Peyer's patch (tissue), 4 donors: ENCODE results near the gene IGF2R. TPM values are rescaled to one million over a fixed set of nuclear protein-coding genes. Genes with fewer than 3 reads are reported as not detected.

Experiments
- DNase-seq, 3 donors: peaks; one replicate each; pipeline ENCODE4 v3.0.0-alpha.2; 2017 to 2019
- H3K27ac ChIP-seq, 4 donors: fragments of 200-600 bp; sonication (generic); one replicate each; pipeline ENCODE4 v1.5.1; 2016 to 2019
- H3K27me3 ChIP-seq, 2 donors: fragments of 200-600 bp; sonication (generic); one replicate each; pipeline ENCODE4 v1.5.1; 2019
- H3K36me3 ChIP-seq, 3 donors: fragments of 200-600 bp; sonication (generic); one replicate each; pipeline ENCODE4 v1.5.1; 2016 to 2019
- H3K4me1 ChIP-seq, 4 donors: fragments of 200-600 bp; sonication (generic); one replicate each; pipeline ENCODE4 v1.5.1; 2016 to 2019
- H3K4me3 ChIP-seq, 4 donors: fragments of 200-600 bp; sonication (generic); 1 replicate in 3 of 4; 2 replicates in 1 of 4; pipeline ENCODE4 v1.5.1; 2016 to 2019; ENCODE audit warnings: mild to moderate bottlenecking in 1 of 4
- H3K9me3 ChIP-seq, 4 donors: fragments of 200-600 bp; sonication (generic); one replicate each; pipeline ENCODE4 v1.5.1; 2016 to 2019; ENCODE audit warnings: mild to moderate bottlenecking in 1 of 4
- CTCF ChIP-seq, 6 experiments: fragments of 450-650 bp in 4 of 6; fragments of 200-600 bp in 2 of 6; sonication (generic) in 1 of 6; IDR thresholded peaks; one replicate each; pipeline ENCODE4 v1.5.1; 2017 to 2019; ENCODE audit warnings: antibody characterized with exemption in 6 of 6, mild to moderate bottlenecking in 3 of 6, moderate library complexity in 1 of 6
- POLR2A ChIP-seq, 2 donors: fragments of 450-650 bp; IDR thresholded peaks; one replicate each; pipeline ENCODE4 v1.5.1; 2017; ENCODE audit warnings: antibody characterized with exemption in 2 of 2, mild to moderate bottlenecking in 2 of 2, moderate library complexity in 2 of 2
- total RNA-seq, 4 donors: library from RNA; depleted of rRNA; stranded (reverse); fragments of >200 nt; gene quantifications; one replicate each; pipeline ENCODE4 v1.1.0, GENCODE V29; 2016

IGF2R gene
- total RNA-seq, 4 donors from 2014 or later, result 48.7 to 86.5 (median 82.3) TPM

GRCh38 chr6:160048471-160048870, 79.6 kb downstream of the IGF2R start:
- H3K4me3 ChIP-seq, result no peak overlapping the region
- DNase-seq, result no peak
- no peak overlapping the region for H3K27ac ChIP-seq
- no peak for TF ChIP-seq POLR2A (IDR thresholded peaks at IDR 0.05)
- TF ChIP-seq CTCF (IDR thresholded peaks at IDR 0.05), result no peak
- H3K27me3 ChIP-seq, result no peaks in the 10 kb centered on the region
- no peaks in the 10 kb centered on the region for H3K4me1 ChIP-seq
- H3K36me3 ChIP-seq, result peaks cover 0 to 99% (median 0%) of the 10 kb centered on the region in 3 donors
- no peaks in the 10 kb centered on the region for H3K9me3 ChIP-seq

GRCh38 chr6:160049346-160049745, 80.5 kb downstream of the IGF2R start:
- H3K27ac ChIP-seq, result no peak overlapping the region
- no peaks in the 10 kb centered on the region for H3K4me1 ChIP-seq
- TF ChIP-seq POLR2A (IDR thresholded peaks at IDR 0.05), result no peak
- TF ChIP-seq CTCF (IDR thresholded peaks at IDR 0.05), result no peak
- peaks cover 0 to 99% (median 0%) of the 10 kb centered on the region in 3 donors for H3K36me3 ChIP-seq
- H3K9me3 ChIP-seq, result no peaks in the 10 kb centered on the region
- no peaks in the 10 kb centered on the region for H3K27me3 ChIP-seq
- no peak for DNase-seq
- H3K4me3 ChIP-seq, result no peak overlapping the region

- no peak for DNase-seq
- peaks cover 0 to 100% (median 0%) of the 10 kb centered on the region in 3 donors for H3K36me3 ChIP-seq
- TF ChIP-seq CTCF (IDR thresholded peaks at IDR 0.05) (no peak), POLR2A (IDR thresholded peaks at IDR 0.05) (no peak)
These were observed 81.1 kb downstream of the IGF2R start for GRCh38 chr6:160050022-160050421.

GRCh38 chr6:160051390-160051789, 82.5 kb downstream of the IGF2R start:
- no peak overlapping the region for H3K4me3 ChIP-seq
- H3K4me1 ChIP-seq, result no peaks in the 10 kb centered on the region
- H3K9me3 ChIP-seq, result no peaks in the 10 kb centered on the region
- H3K27me3 ChIP-seq, result no peaks in the 10 kb centered on the region
- H3K27ac ChIP-seq, result no peak overlapping the region
- no peak for DNase-seq
- H3K36me3 ChIP-seq, result peaks cover 0 to 98% (median 0%) of the 10 kb centered on the region in 3 donors
- TF ChIP-seq POLR2A (IDR thresholded peaks at IDR 0.05), result no peak
- no peak for TF ChIP-seq CTCF (IDR thresholded peaks at IDR 0.05)

More at GRCh38 chr6:160050022-160050421, 81.1 kb downstream of the IGF2R start:
- Histone ChIP-seq H3K9me3 (no peaks in the 10 kb centered on the region), H3K27me3 (no peaks in the 10 kb centered on the region), H3K4me1 (no peaks in the 10 kb centered on the region), H3K27ac (no peak overlapping the region), H3K4me3 (no peak overlapping the region)

- Histone ChIP-seq H3K4me3 (no peak overlapping the region), H3K27me3 (no peaks in the 10 kb centered on the region), H3K36me3 (peaks cover 0 to 97% (median 0%) of the 10 kb centered on the region in 3 donors), H3K27ac (no peak overlapping the region), H3K9me3 (no peaks in the 10 kb centered on the region), H3K4me1 (peaks cover 0 to 6% (median 0%) of the 10 kb centered on the region in 4 donors)
- DNase-seq, result no peak
- TF ChIP-seq POLR2A (IDR thresholded peaks at IDR 0.05), result no peak
- no peak for TF ChIP-seq CTCF (IDR thresholded peaks at IDR 0.05)
These were observed 85.4 kb downstream of the IGF2R start for GRCh38 chr6:160054271-160054670.

- no peak overlapping the region for H3K4me3 ChIP-seq
- H3K4me1 ChIP-seq, result peaks cover 0 to 6% (median 0%) of the 10 kb centered on the region in 4 donors
- no peak overlapping the region for H3K27ac ChIP-seq
- H3K9me3 ChIP-seq, result no peaks in the 10 kb centered on the region
- DNase-seq, result no peak
- H3K36me3 ChIP-seq, result peaks cover 0 to 97% (median 0%) of the 10 kb centered on the region in 3 donors
- H3K27me3 ChIP-seq, result no peaks in the 10 kb centered on the region
- TF ChIP-seq POLR2A (IDR thresholded peaks at IDR 0.05) (no peak), CTCF (IDR thresholded peaks at IDR 0.05) (no peak)
These were observed 86.0 kb downstream of the IGF2R start for GRCh38 chr6:160054913-160055312.
